WTC11 (cell line): ENCODE data around the gene ELFN1. TPM values are rescaled to one million over a fixed set of nuclear protein-coding genes. Genes with fewer than 3 reads are reported as not detected.

Experiments
- ATAC-seq: fragments of 200-7000 bp; cut with Tn5 transposase; 2 replicates; pipeline ENCODE4 v1.10.0; 2021; ENCODE audit warnings: mild to moderate bottlenecking, moderate library complexity
- CTCF ChIA-PET: fragments of 300-600 bp; sonication (Branson Sonifier 250); formaldehyde crosslinking; loops from one replicate; lab custom pipeline; 2021; ENCODE audit warnings: antibody characterized with exemption; lab: Charles Lee
- POLR2A ChIA-PET: fragments of 350-600 bp; sonication (Branson Sonifier 250); formaldehyde crosslinking; loops from one replicate; lab custom pipeline; 2021; ENCODE audit warnings: antibody characterized with exemption; lab: Charles Lee
- DNase-seq: peaks from one replicate; pipeline ENCODE4 v3.0.0; 2021; ENCODE audit warnings: low spot score
- H3K27ac Mint-ChIP-seq: 2 replicates; pipeline ENCODE4 v1.8.0; 2021; ENCODE audit warnings: mixed read lengths
- H3K27me3 Mint-ChIP-seq: 2 replicates; pipeline ENCODE4 v1.8.0; 2021; ENCODE audit warnings: low read depth, mild to moderate bottlenecking, moderate library complexity, mixed read lengths
- H3K36me3 Mint-ChIP-seq: 2 replicates; pipeline ENCODE4 v1.8.0; 2021; ENCODE audit warnings: mixed read lengths
- H3K4me1 Mint-ChIP-seq: 2 replicates; pipeline ENCODE4 v1.8.0; 2022; ENCODE audit warnings: mixed read lengths
- H3K4me3 Mint-ChIP-seq: 2 replicates; pipeline ENCODE4 v1.8.0; 2021; ENCODE audit warnings: mild to moderate bottlenecking, moderate library complexity, mixed read lengths
- H3K9me3 Mint-ChIP-seq: 2 replicates; pipeline ENCODE4 v1.8.0; 2021; ENCODE audit warnings: mixed read lengths
- ATF6 ChIP-seq: sonication (generic); formaldehyde crosslinking; IDR thresholded peaks from 2 replicates; pipeline ENCODE4 v1.8.1; 2023; ENCODE audit warnings: mild to moderate bottlenecking, missing genetic modification reagents
- ELF4 ChIP-seq: sonication (generic); formaldehyde crosslinking; IDR thresholded peaks from 2 replicates; pipeline ENCODE4 v1.8.1; 2022; ENCODE audit warnings: low read depth, mild to moderate bottlenecking, moderate library complexity, missing genetic modification reagents
- ESRRA ChIP-seq: sonication (generic); formaldehyde crosslinking; IDR thresholded peaks from 2 replicates; pipeline ENCODE4 v1.8.1; 2022; ENCODE audit warnings: mild to moderate bottlenecking, missing genetic modification reagents, borderline replicate concordance
- FOXK1 ChIP-seq: sonication (generic); formaldehyde crosslinking; IDR thresholded peaks from 2 replicates; pipeline ENCODE4 v1.8.0; 2022; ENCODE audit warnings: mild to moderate bottlenecking, moderate library complexity, missing genetic modification reagents
- GABPB1 ChIP-seq: sonication (generic); formaldehyde crosslinking; IDR thresholded peaks from 2 replicates; pipeline ENCODE4 v1.8.1; 2023; ENCODE audit warnings: mild to moderate bottlenecking, missing genetic modification reagents
- HMGA2 ChIP-seq: fragments of 250-450 bp; sonication (Bioruptor Pico); IDR thresholded peaks from 2 replicates; pipeline ENCODE4 v1.4.0; 2021; ENCODE audit warnings: mild to moderate bottlenecking, moderate library complexity
- NR1H2 ChIP-seq: sonication (generic); formaldehyde crosslinking; IDR thresholded peaks from 2 replicates; pipeline ENCODE4 v1.9.0; 2021; ENCODE audit warnings: mild to moderate bottlenecking, moderate library complexity, missing genetic modification reagents
- NR2C2 ChIP-seq: sonication (generic); formaldehyde crosslinking; IDR thresholded peaks from 2 replicates; pipeline ENCODE4 v1.8.0; 2022; ENCODE audit warnings: mild to moderate bottlenecking, missing genetic modification reagents
- RELA ChIP-seq: sonication (generic); formaldehyde crosslinking; IDR thresholded peaks from 2 replicates; pipeline ENCODE4 v1.8.1; 2022; ENCODE audit warnings: missing genetic modification reagents, mild to moderate bottlenecking, borderline replicate concordance
- RORB ChIP-seq: fragments of 250-450 bp; sonication (Bioruptor Pico); IDR thresholded peaks from 2 replicates; pipeline ENCODE4 v1.9.0; 2021; ENCODE audit warnings: mild to moderate bottlenecking
- SP1 ChIP-seq: sonication (generic); formaldehyde crosslinking; conservative IDR thresholded peaks from 2 replicates; pipeline ENCODE4 v1.8.1; 2022; ENCODE audit warnings: missing genetic modification reagents
- ZBTB21 ChIP-seq: sonication (generic); formaldehyde crosslinking; IDR thresholded peaks from 2 replicates; pipeline ENCODE4 v1.8.1; 2023; ENCODE audit warnings: mild to moderate bottlenecking, missing genetic modification reagents, borderline replicate concordance
- ZBTB43 ChIP-seq: sonication (generic); formaldehyde crosslinking; IDR thresholded peaks from 2 replicates; pipeline ENCODE4 v1.8.1; 2023; ENCODE audit warnings: mild to moderate bottlenecking, missing genetic modification reagents
- ZNF121 ChIP-seq: sonication (generic); formaldehyde crosslinking; IDR thresholded peaks from 2 replicates; pipeline ENCODE4 v1.8.0; 2023; ENCODE audit warnings: missing genetic modification reagents
- ZNF219 ChIP-seq: sonication (generic); formaldehyde crosslinking; IDR thresholded peaks from 2 replicates; pipeline ENCODE4 v1.8.0; 2023; ENCODE audit warnings: missing genetic modification reagents, mild to moderate bottlenecking, borderline replicate concordance
- total RNA-seq: library from RNA; stranded (reverse); gene quantifications from 3 replicates; pipeline ENCODE4 v1.2.3, GENCODE V29; 2021
- TF ChIP-seq, protein P1 (sequence below): sonication (generic); formaldehyde crosslinking; conservative IDR thresholded peaks from 2 replicates; pipeline ENCODE4 v1.8.1; 2022; ENCODE audit warnings: mild to moderate bottlenecking, missing genetic modification reagents
- TF ChIP-seq, protein P2 (sequence below): sonication (generic); formaldehyde crosslinking; IDR thresholded peaks from 2 replicates; pipeline ENCODE4 v1.8.0; 2023; ENCODE audit warnings: mild to moderate bottlenecking, missing genetic modification reagents
- TF ChIP-seq, protein P3 (sequence below): sonication (generic); formaldehyde crosslinking; IDR thresholded peaks from 2 replicates; pipeline ENCODE4 v1.8.1; 2023; ENCODE audit warnings: mild to moderate bottlenecking, missing genetic modification reagents, moderate library complexity
- TF ChIP-seq, protein P4 (sequence below): sonication (generic); formaldehyde crosslinking; IDR thresholded peaks from 2 replicates; pipeline ENCODE4 v1.8.0; 2022; ENCODE audit warnings: mild to moderate bottlenecking, missing genetic modification reagents

ELFN1 gene
- total RNA-seq, 1 experiment from 2014 or later = 4.6 TPM

DNA sequence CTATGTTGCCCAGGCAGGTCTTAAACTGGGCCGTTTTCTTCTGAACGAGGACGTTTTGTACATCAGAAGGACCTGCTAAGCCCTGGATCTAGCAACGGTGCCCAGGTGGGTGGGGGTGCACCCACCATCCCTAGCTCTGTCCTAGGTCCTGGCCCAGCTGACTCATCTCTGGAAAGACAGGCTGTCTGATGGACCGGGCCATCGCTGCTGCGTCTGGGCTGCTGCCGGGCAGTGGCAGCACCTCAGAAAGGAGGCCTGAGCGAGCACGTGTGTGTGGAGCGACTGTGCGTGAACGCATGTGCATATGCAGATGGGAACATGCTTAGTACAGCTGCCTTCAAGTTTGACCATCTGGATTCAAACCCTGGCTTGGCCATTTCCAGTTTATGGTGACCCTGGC is 7.3 kb upstream of the ELFN1 start:
- POLR2A ChIA-PET = interaction anchor here (0.6 kb wide), 1 partner anchor 54 kb away, joined by 3 read pairs; no protein-coding TSS in a partner anchor
- CTCF ChIA-PET = interaction anchor here (2.0 to 2.3 kb wide), 2 partner anchors 47 to 151 kb away, joined by 8 to 11 read pairs; no protein-coding TSS in a partner anchor
- Mint-ChIP-seq H3K36me3 (no peaks in the 10 kb centered on the region), H3K4me3 (peak overlapping the region; percentile 34; the same call in 1 of the 2 replicates), H3K27me3 (peaks cover 57% of the 10 kb centered on the region), H3K4me1 (peaks cover 4% of the 10 kb centered on the region), H3K9me3 (peaks cover 11% of the 10 kb centered on the region; the same call in 1 of the 2 replicates), H3K27ac (no peak overlapping the region)
- DNase-seq (peak; percentile 10), ATAC-seq (no peak)
- TF ChIP-seq ZNF121 = peak; percentile 45
- TF ChIP-seq, protein P1, sequence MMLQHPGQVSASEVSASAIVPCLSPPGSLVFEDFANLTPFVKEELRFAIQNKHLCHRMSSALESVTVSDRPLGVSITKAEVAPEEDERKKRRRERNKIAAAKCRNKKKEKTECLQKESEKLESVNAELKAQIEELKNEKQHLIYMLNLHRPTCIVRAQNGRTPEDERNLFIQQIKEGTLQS (CRISPR knock-in tag) = no peak

- no peak overlapping the region for H3K27ac Mint-ChIP-seq
Measured at GRCh38 chr7:1663223-1663622, 6.9 kb upstream of the ELFN1 start.

More at GRCh38 chr7:1663223-1663622, 6.9 kb upstream of the ELFN1 start:
- ChIA-PET CTCF (interaction anchor here (0.6 to 2.3 kb wide), 14 partner anchors 13 to 220 kb away, joined by 3 to 21 read pairs (median 8); no protein-coding TSS in a partner anchor), POLR2A (interaction anchor here (0.6 kb wide), 1 partner anchor 55 kb away, joined by 3 read pairs; no protein-coding TSS in a partner anchor)
- Mint-ChIP-seq H3K9me3 (peaks cover 7% of the 10 kb centered on the region; the same call in 1 of the 2 replicates), H3K4me1 (peaks cover 6% of the 10 kb centered on the region), H3K36me3 (no peaks in the 10 kb centered on the region), H3K4me3 (peak overlapping the region; percentile 56), H3K27me3 (peaks cover 62% of the 10 kb centered on the region)
- DNase-seq (no peak), ATAC-seq (no peak)
- TF ChIP-seq, protein P2, sequence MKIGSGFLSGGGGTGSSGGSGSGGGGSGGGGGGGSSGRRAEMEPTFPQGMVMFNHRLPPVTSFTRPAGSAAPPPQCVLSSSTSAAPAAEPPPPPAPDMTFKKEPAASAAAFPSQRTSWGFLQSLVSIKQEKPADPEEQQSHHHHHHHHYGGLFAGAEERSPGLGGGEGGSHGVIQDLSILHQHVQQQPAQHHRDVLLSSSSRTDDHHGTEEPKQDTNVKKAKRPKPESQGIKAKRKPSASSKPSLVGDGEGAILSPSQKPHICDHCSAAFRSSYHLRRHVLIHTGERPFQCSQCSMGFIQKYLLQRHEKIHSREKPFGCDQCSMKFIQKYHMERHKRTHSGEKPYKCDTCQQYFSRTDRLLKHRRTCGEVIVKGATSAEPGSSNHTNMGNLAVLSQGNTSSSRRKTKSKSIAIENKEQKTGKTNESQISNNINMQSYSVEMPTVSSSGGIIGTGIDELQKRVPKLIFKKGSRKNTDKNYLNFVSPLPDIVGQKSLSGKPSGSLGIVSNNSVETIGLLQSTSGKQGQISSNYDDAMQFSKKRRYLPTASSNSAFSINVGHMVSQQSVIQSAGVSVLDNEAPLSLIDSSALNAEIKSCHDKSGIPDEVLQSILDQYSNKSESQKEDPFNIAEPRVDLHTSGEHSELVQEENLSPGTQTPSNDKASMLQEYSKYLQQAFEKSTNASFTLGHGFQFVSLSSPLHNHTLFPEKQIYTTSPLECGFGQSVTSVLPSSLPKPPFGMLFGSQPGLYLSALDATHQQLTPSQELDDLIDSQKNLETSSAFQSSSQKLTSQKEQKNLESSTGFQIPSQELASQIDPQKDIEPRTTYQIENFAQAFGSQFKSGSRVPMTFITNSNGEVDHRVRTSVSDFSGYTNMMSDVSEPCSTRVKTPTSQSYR = no peak
- TF ChIP-seq SP1 (no peak), RELA (CRISPR knock-in tag) (no peak), NR2C2 (no peak), ELF4 (CRISPR knock-in tag) (no peak), ESRRA (no peak), ZBTB43 (CRISPR knock-in tag) (no peak), ZNF219 (CRISPR knock-in tag) (no peak), NR1H2 (CRISPR knock-in tag) (no peak), ZBTB21 (CRISPR knock-in tag) (no peak), RORB (CRISPR knock-in tag) (no peak), GABPB1 (CRISPR knock-in tag) (no peak), FOXK1 (CRISPR knock-in tag) (no peak), HMGA2 (CRISPR knock-in tag) (no peak), ATF6 (CRISPR knock-in tag) (no peak)
- TF ChIP-seq, protein P3, sequence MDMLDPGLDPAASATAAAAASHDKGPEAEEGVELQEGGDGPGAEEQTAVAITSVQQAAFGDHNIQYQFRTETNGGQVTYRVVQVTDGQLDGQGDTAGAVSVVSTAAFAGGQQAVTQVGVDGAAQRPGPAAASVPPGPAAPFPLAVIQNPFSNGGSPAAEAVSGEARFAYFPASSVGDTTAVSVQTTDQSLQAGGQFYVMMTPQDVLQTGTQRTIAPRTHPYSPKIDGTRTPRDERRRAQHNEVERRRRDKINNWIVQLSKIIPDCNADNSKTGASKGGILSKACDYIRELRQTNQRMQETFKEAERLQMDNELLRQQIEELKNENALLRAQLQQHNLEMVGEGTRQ = no peak
- TF ChIP-seq, protein P4, sequence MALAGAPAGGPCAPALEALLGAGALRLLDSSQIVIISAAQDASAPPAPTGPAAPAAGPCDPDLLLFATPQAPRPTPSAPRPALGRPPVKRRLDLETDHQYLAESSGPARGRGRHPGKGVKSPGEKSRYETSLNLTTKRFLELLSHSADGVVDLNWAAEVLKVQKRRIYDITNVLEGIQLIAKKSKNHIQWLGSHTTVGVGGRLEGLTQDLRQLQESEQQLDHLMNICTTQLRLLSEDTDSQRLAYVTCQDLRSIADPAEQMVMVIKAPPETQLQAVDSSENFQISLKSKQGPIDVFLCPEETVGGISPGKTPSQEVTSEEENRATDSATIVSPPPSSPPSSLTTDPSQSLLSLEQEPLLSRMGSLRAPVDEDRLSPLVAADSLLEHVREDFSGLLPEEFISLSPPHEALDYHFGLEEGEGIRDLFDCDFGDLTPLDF = no peak
